HepG2 (cell line): ENCODE data around the gene SLC12A1. TPM values are rescaled to one million over a fixed set of nuclear protein-coding genes. Genes with fewer than 3 reads are reported as not detected.

Experiments used
- ADNP ChIP-seq: sonication (generic); formaldehyde crosslinking; IDR thresholded peaks from 2 replicates; pipeline ENCODE4 v1.4.0; 2020; ENCODE audit warnings: missing genetic modification reagents
- FOXA3 ChIP-seq: IDR thresholded peaks from 2 replicates; pipeline ENCODE4 v1.6.1; 2016; ENCODE audit warnings: missing genetic modification reagents, missing compliant biosample characterization
- HHEX ChIP-seq: IDR thresholded peaks from 2 replicates; pipeline ENCODE4 v1.6.1; 2016; ENCODE audit warnings: control low read depth
- KAT2B ChIP-seq: fragments of 150-350 bp; IDR thresholded peaks from 2 replicates; pipeline ENCODE4 v1.6.1; 2014; ENCODE audit warnings: low read depth, low read length, borderline replicate concordance
- NCOA1 ChIP-seq: sonication (generic); formaldehyde crosslinking; IDR thresholded peaks from 2 replicates; pipeline ENCODE4 v1.9.0; 2021; ENCODE audit warnings: missing genetic modification reagents
- SIN3B ChIP-seq: fragments of 150-350 bp; IDR thresholded peaks from 2 replicates; pipeline ENCODE4 v1.6.1; 2014; ENCODE audit warnings: low read length
- TAF1 ChIP-seq: sonication (generic); formaldehyde crosslinking; IDR thresholded peaks from 2 replicates; pipeline ENCODE4 v1.4.0; 2020; ENCODE audit warnings: missing genetic modification reagents
- YY1 ChIP-seq: IDR thresholded peaks from 2 replicates; pipeline ENCODE4 v1.6.1; 2011; ENCODE audit warnings: low read length, low read depth, moderate library complexity, mild to moderate bottlenecking; ENCODE audit not compliant: insufficient read depth, insufficient replicate concordance
- ZBTB21 ChIP-seq: sonication (generic); formaldehyde crosslinking; IDR thresholded peaks from 2 replicates; pipeline ENCODE4 v1.4.0; 2020; ENCODE audit warnings: missing genetic modification reagents
- ZFP36L2 ChIP-seq: sonication (generic); formaldehyde crosslinking; IDR thresholded peaks from 2 replicates; pipeline ENCODE4 v1.4.0; 2020; ENCODE audit warnings: missing genetic modification reagents
- ZFP37 ChIP-seq: sonication (generic); formaldehyde crosslinking; IDR thresholded peaks from 2 replicates; pipeline ENCODE4 v1.4.0; 2020; ENCODE audit warnings: missing genetic modification reagents, borderline replicate concordance
- ZFY ChIP-seq: sonication (generic); formaldehyde crosslinking; IDR thresholded peaks from 2 replicates; pipeline ENCODE4 v1.4.0; 2020; ENCODE audit warnings: missing genetic modification reagents
- ZNF225 ChIP-seq: sonication (generic); formaldehyde crosslinking; IDR thresholded peaks from 2 replicates; pipeline ENCODE4 v1.4.0; 2020; ENCODE audit warnings: mild to moderate bottlenecking, missing genetic modification reagents
- ZNF253 ChIP-seq: sonication (generic); formaldehyde crosslinking; IDR thresholded peaks from 2 replicates; pipeline ENCODE4 v1.8.0; 2022; ENCODE audit warnings: mild to moderate bottlenecking, missing genetic modification reagents, borderline replicate concordance
- ZNF382 ChIP-seq: sonication (generic); formaldehyde crosslinking; IDR thresholded peaks from 2 replicates; pipeline ENCODE4 v1.5.0; 2020; ENCODE audit warnings: missing genetic modification reagents, mild to moderate bottlenecking, borderline replicate concordance
- ZNF446 ChIP-seq: sonication (generic); formaldehyde crosslinking; IDR thresholded peaks from 2 replicates; pipeline ENCODE4 v1.5.0; 2020; ENCODE audit warnings: mild to moderate bottlenecking, missing genetic modification reagents
- ZNF567 ChIP-seq: sonication (generic); formaldehyde crosslinking; IDR thresholded peaks from 2 replicates; pipeline ENCODE4 v1.8.1; 2023; ENCODE audit warnings: mild to moderate bottlenecking, missing genetic modification reagents, borderline replicate concordance
- ZNF678 ChIP-seq: sonication (generic); formaldehyde crosslinking; IDR thresholded peaks from 2 replicates; pipeline ENCODE4 v1.4.0; 2020; ENCODE audit warnings: mild to moderate bottlenecking, missing genetic modification reagents
- ZNF7 ChIP-seq: IDR thresholded peaks from 2 replicates; pipeline ENCODE4 v1.6.1; 2016; ENCODE audit warnings: missing biosample characterization, missing genetic modification reagents
- ZNF713 ChIP-seq: sonication (generic); formaldehyde crosslinking; IDR thresholded peaks from 2 replicates; pipeline ENCODE4 v1.4.0; 2020; ENCODE audit warnings: mild to moderate bottlenecking, missing genetic modification reagents
- polyA plus RNA-seq, 8 experiments: library from polyadenylated mRNA; depleted of rRNA in 3 of 8; stranded (reverse) in 7 of 8; unstranded in 1 of 8; fragments of >200 nt; fragmentation: Illumina TruSeq in 4 of 8; extraction: Trizol in 4 of 8; gene quantifications; 2 replicates each; pipeline versions ENCODE4 v1.2.1 to v1.2.3, GENCODE V29; 2011 to 2016; ENCODE audit warnings: low read depth in 4 of 8, missing spikeins in 1 of 8, mixed read lengths in 1 of 8; ENCODE audit not compliant: insufficient read depth in 1 of 8
- total RNA-seq, 5 experiments: library from RNA; depleted of rRNA; stranded (reverse); fragments of >200 nt; fragmentation: Illumina TruSeq; extraction: Trizol; gene quantifications; 2 replicates each; pipeline ENCODE4 v1.2.3, GENCODE V29; 2016; ENCODE audit warnings: low read depth in 1 of 5
- TF ChIP-seq, protein P1 (sequence below): sonication (generic); formaldehyde crosslinking; IDR thresholded peaks from 2 replicates; pipeline ENCODE4 v1.4.0; 2020; ENCODE audit warnings: missing genetic modification reagents, borderline replicate concordance
- TF ChIP-seq, protein P2 (sequence below): sonication (generic); formaldehyde crosslinking; IDR thresholded peaks from 2 replicates; pipeline ENCODE4 v1.5.0; 2020; ENCODE audit warnings: missing genetic modification reagents, mild to moderate bottlenecking, borderline replicate concordance
- TF ChIP-seq, protein P3 (sequence below): sonication (generic); formaldehyde crosslinking; IDR thresholded peaks from 2 replicates; pipeline ENCODE4 v1.4.0; 2020; ENCODE audit warnings: missing genetic modification reagents
- TF ChIP-seq, protein P4 (sequence below): sonication (generic); formaldehyde crosslinking; IDR thresholded peaks from 2 replicates; pipeline ENCODE4 v1.4.0; 2020; ENCODE audit warnings: missing genetic modification reagents
- TF ChIP-seq, protein P5 (sequence below): IDR thresholded peaks from 2 replicates; pipeline ENCODE4 v1.6.1; 2018; ENCODE audit warnings: missing genetic modification reagents, mild to moderate bottlenecking, missing compliant biosample characterization

Gene SLC12A1
- total and polyA plus RNA-seq, 2 of the 13 experiments (the other 11 are each of a cell fraction or from before 2014, with no cell fraction given), result not detected

DNA sequence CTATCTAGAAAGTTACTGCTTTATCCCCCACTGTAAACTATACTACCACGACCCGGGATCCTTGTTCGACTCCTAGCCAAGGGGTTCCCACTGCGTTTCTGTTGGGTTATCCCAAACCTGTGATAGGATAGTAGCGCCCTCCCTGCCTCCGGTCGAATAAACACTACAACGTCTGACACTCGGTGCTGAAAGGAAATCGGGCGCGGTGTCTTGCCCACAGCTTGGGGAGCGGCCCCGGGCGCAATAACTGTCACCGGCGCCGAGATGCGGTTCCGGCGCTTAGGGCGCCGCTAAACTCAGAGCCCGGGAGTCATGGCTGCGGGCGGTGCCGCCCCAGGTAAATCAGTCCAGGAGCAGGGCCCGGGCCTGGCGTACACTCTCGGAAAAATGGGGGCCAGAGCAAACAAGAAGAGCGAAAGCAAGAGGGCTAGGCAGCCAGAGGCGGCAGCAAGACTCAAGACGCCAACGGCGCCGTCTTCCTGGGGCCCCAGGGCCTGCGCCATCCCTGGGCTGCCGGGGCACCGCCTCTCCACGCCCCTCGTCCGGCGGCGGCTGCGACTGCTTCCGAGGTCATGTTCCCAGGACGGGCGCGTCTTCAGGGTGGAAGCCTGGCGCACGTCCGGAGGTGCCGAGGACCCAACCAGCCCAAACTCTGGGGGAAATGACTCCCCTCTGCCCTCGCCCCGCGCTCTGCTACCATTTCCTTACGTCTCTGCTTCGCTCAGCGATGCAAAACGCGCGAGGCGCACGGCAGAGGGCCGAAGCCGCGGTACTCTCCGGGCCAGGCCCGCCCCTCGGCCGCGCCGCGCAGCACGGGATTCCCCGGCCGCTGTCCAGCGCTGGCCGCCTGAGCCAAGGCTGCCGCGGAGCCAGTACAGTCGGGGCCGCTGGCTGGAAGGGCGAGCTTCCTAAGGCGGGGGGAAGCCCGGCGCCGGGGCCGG is 125.0 kb downstream of the SLC12A1 start, which contains the start of gene DUT (continued):
- TF ChIP-seq ZNF567 (CRISPR knock-in tag) (peak; percentile 88; the same call in 1 of the 2 replicates), ZNF7 (no peak), ZNF678 (no peak), NCOA1 (CRISPR knock-in tag) (peak; percentile 30; the same call in 1 of the 2 replicates), ZNF382 (no peak), KAT2B (no peak), TAF1 (CRISPR knock-in tag) (peak; percentile 82), ZFY (CRISPR knock-in tag) (peak; percentile 94), YY1 (peak; percentile 83), ZNF446 (CRISPR knock-in tag) (no peak), ZNF225 (CRISPR knock-in tag) (peak; percentile 74), ZBTB21 (no peak), ZFP37 (CRISPR knock-in tag) (no peak), SIN3B (no peak), ZNF253 (CRISPR knock-in tag) (no peak; the same call in 1 of the 2 replicates), ZFP36L2 (CRISPR knock-in tag) (no peak), HHEX (CRISPR knock-in tag) (no peak), ZNF713 (CRISPR knock-in tag) (no peak), FOXA3 (CRISPR knock-in tag) (peak; percentile 29), ADNP (CRISPR knock-in tag) (no peak)
- TF ChIP-seq, protein P1, sequence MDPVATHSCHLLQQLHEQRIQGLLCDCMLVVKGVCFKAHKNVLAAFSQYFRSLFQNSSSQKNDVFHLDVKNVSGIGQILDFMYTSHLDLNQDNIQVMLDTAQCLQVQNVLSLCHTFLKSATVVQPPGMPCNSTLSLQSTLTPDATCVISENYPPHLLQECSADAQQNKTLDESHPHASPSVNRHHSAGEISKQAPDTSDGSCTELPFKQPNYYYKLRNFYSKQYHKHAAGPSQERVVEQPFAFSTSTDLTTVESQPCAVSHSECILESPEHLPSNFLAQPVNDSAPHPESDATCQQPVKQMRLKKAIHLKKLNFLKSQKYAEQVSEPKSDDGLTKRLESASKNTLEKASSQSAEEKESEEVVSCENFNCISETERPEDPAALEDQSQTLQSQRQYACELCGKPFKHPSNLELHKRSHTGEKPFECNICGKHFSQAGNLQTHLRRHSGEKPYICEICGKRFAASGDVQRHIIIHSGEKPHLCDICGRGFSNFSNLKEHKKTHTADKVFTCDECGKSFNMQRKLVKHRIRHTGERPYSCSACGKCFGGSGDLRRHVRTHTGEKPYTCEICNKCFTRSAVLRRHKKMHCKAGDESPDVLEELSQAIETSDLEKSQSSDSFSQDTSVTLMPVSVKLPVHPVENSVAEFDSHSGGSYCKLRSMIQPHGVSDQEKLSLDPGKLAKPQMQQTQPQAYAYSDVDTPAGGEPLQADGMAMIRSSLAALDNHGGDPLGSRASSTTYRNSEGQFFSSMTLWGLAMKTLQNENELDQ (CRISPR knock-in tag), result no peak
- TF ChIP-seq, protein P2, sequence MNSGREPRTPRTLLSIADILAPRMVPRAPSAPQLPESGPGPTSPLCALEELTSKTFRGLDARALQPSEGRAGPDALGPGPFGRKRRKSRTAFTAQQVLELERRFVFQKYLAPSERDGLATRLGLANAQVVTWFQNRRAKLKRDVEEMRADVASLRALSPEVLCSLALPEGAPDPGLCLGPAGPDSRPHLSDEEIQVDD, result peak; percentile 47; the same call in 1 of the 2 replicates
- TF ChIP-seq, protein P3, sequence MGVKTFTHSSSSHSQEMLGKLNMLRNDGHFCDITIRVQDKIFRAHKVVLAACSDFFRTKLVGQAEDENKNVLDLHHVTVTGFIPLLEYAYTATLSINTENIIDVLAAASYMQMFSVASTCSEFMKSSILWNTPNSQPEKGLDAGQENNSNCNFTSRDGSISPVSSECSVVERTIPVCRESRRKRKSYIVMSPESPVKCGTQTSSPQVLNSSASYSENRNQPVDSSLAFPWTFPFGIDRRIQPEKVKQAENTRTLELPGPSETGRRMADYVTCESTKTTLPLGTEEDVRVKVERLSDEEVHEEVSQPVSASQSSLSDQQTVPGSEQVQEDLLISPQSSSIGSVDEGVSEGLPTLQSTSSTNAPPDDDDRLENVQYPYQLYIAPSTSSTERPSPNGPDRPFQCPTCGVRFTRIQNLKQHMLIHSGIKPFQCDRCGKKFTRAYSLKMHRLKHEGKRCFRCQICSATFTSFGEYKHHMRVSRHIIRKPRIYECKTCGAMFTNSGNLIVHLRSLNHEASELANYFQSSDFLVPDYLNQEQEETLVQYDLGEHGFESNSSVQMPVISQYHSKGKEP (CRISPR knock-in tag), result no peak
- TF ChIP-seq, protein P4, sequence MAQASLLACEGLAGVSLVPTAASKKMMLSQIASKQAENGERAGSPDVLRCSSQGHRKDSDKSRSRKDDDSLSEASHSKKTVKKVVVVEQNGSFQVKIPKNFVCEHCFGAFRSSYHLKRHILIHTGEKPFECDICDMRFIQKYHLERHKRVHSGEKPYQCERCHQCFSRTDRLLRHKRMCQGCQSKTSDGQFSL, result no peak
- TF ChIP-seq, protein P5, sequence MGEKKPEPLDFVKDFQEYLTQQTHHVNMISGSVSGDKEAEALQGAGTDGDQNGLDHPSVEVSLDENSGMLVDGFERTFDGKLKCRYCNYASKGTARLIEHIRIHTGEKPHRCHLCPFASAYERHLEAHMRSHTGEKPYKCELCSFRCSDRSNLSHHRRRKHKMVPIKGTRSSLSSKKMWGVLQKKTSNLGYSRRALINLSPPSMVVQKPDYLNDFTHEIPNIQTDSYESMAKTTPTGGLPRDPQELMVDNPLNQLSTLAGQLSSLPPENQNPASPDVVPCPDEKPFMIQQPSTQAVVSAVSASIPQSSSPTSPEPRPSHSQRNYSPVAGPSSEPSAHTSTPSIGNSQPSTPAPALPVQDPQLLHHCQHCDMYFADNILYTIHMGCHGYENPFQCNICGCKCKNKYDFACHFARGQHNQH (CRISPR knock-in tag), result no peak; the same call in 1 of the 2 replicates
